GM12865 (cell line): ENCODE data around the gene SLC48A1.
"Not testable (repeated sequence)": the region's sequence is repeated elsewhere in the genome, so short reads cannot be mapped to it uniquely, and the experiment has no call there.

Experiments
- DNase-seq: peaks from one replicate; pipeline ENCODE4 v3.0.0; 2010; ENCODE audit warnings: low read depth
- H3K4me3 ChIP-seq: 2 replicates; pipeline ENCODE4 v1.5.1; 2011; ENCODE audit warnings: mild to moderate bottlenecking, low read depth, low read length, control low read depth
- CTCF ChIP-seq: IDR thresholded peaks from 2 replicates; pipeline ENCODE4 v1.5.1; 2011; ENCODE audit warnings: low read length, control low read depth, low read depth, inconsistent platforms; ENCODE audit not compliant: insufficient read depth; ENCODE audit errors: missing control alignments

SLC48A1 gene

GRCh38 chr12:47811072-47811396 is 38.0 kb downstream of the SLC48A1 start:
- no peak for TF ChIP-seq CTCF
- H3K4me3 ChIP-seq, result no peak overlapping the region
- DNase-seq, result no peak

GRCh38 chr12:47811581-47812484 is 38.8 kb downstream of the SLC48A1 start:
- peak overlapping the region; percentile 64; the same call in 1 of the 2 replicates for H3K4me3 ChIP-seq
- TF ChIP-seq CTCF, result no peak
- DNase-seq, result no peak

- TF ChIP-seq CTCF, result peak; percentile 14
- DNase-seq, result peak; percentile 96
- peak overlapping the region; percentile 64 for H3K4me3 ChIP-seq
Measured at GRCh38 chr12:47812797-47813510, 39.9 kb downstream of the SLC48A1 start.

GRCh38 chr12:47813511-47814196 is 40.6 kb downstream of the SLC48A1 start:
- DNase-seq, result peak; percentile 79
- TF ChIP-seq CTCF, result no peak
- H3K4me3 ChIP-seq, result peak overlapping the region; percentile 64

- no peak for TF ChIP-seq CTCF
- no peak for DNase-seq
- H3K4me3 ChIP-seq, result peak overlapping the region; percentile 64; the same call in 1 of the 2 replicates
Measured at GRCh38 chr12:47814539-47815170, 41.6 kb downstream of the SLC48A1 start.

GRCh38 chr12:47815447-47815846 is 42.4 kb downstream of the SLC48A1 start:
- DNase-seq, H3K4me3 ChIP-seq: not testable (repeated sequence)
